ENCODE measurements around the gene SMIM28.
"Not testable (repeated sequence)": the region's sequence is repeated elsewhere in the genome, so short reads cannot be mapped to it uniquely, and the experiment has no call there.

The SMIM28 gene
- 0 to 0.44 (median 0) reads per million in 17 experiments for total RNA-seq

GRCh38 chr6:138377844-138378243 lies at the start of gene SMIM28:
TSS of gene SMIM28 (plus strand) at chr6:138377905. CDS start at chr6:138378073, 168 bp downstream.
- DNase-seq, result no peak

GRCh38 chr6:138328210-138328609 lies 49.5 kb upstream of the SMIM28 start:
- no peak for DNase-seq

GRCh38 chr6:138330763-138331162 lies 46.9 kb upstream of the SMIM28 start:
- no peak for DNase-seq

- DNase-seq, result no peak
Observed at GRCh38 chr6:138331444-138331843, 46.3 kb upstream of the SMIM28 start.

- no peak for DNase-seq
Observed at GRCh38 chr6:138331984-138332383, 45.7 kb upstream of the SMIM28 start.

GRCh38 chr6:138334000-138334399 lies 43.7 kb upstream of the SMIM28 start:
- DNase-seq, result no peak

- DNase-seq, result no peak
Observed at GRCh38 chr6:138334963-138335362, 42.7 kb upstream of the SMIM28 start.

- DNase-seq, result no peak
Observed at GRCh38 chr6:138336221-138336620, 41.5 kb upstream of the SMIM28 start.

GRCh38 chr6:138337076-138337475 lies 40.6 kb upstream of the SMIM28 start:
- DNase-seq, result no peak

- no peak for DNase-seq
Observed at GRCh38 chr6:138339024-138339423, 38.7 kb upstream of the SMIM28 start.

GRCh38 chr6:138341176-138341575 lies 36.5 kb upstream of the SMIM28 start:
- no peak for DNase-seq

GRCh38 chr6:138343112-138343511 lies 34.6 kb upstream of the SMIM28 start:
- no peak for DNase-seq

- no peak for DNase-seq
Observed at GRCh38 chr6:138345565-138346285, 32.0 kb upstream of the SMIM28 start.

GRCh38 chr6:138346302-138347195 lies 31.2 kb upstream of the SMIM28 start:
- no peak for DNase-seq

GRCh38 chr6:138347864-138348263 lies 29.8 kb upstream of the SMIM28 start:
- DNase-seq, result no peak

GRCh38 chr6:138349891-138350290 lies 27.8 kb upstream of the SMIM28 start:
- no peak for DNase-seq

- no peak for DNase-seq
Observed at GRCh38 chr6:138357928-138358327, 19.8 kb upstream of the SMIM28 start.

- DNase-seq, result not testable (repeated sequence)
Observed at GRCh38 chr6:138368684-138369083, 9.0 kb upstream of the SMIM28 start.

- no peak for DNase-seq
Observed at GRCh38 chr6:138370631-138371451, 6.9 kb upstream of the SMIM28 start.

GRCh38 chr6:138371452-138371711 lies 6.3 kb upstream of the SMIM28 start:
- DNase-seq, result no peak

GRCh38 chr6:138371720-138372119 lies 6.0 kb upstream of the SMIM28 start:
- DNase-seq, result no peak

- DNase-seq, result peak in 1 of 4 experiments; percentile 2
Observed at GRCh38 chr6:138372711-138373463, 4.8 kb upstream of the SMIM28 start.
